Activated naive CD4-positive, alpha-beta T cell treated with anti-CD3 and anti-CD28 coated beads, Interleukin-2, amount 10 ng/mL, durations not matched to agents 7 days and 5 days (primary cell): Measurements from ENCODE around the gene NANOS2.

Source experiments
- CTCF ChIA-PET: fragments of 350-600 bp; sonication (Branson Sonifier 250); formaldehyde crosslinking; loops from one replicate; lab custom pipeline; 2021; ENCODE audit warnings: antibody characterized with exemption; lab: Charles Lee
- DNase-seq: peaks from one replicate; pipeline ENCODE4 v3.0.0-alpha.2; 2020
- H3K27ac Mint-ChIP-seq: one replicate; pipeline ENCODE4 v1.8.0; 2021; ENCODE audit warnings: mild to moderate bottlenecking, moderate library complexity, mixed read lengths
- H3K27me3 Mint-ChIP-seq: one replicate; pipeline ENCODE4 v1.8.0; 2021; ENCODE audit warnings: mild to moderate bottlenecking, mixed read lengths
- H3K36me3 Mint-ChIP-seq: one replicate; pipeline ENCODE4 v1.8.0; 2021; ENCODE audit warnings: mixed read lengths
- H3K4me1 Mint-ChIP-seq: one replicate; pipeline ENCODE4 v1.8.0; 2021; ENCODE audit warnings: mixed read lengths
- H3K4me3 Mint-ChIP-seq: one replicate; pipeline ENCODE4 v1.8.0; 2021; ENCODE audit warnings: mild to moderate bottlenecking, moderate library complexity, mixed read lengths
- H3K9me3 Mint-ChIP-seq: one replicate; pipeline ENCODE4 v1.8.0; 2021; ENCODE audit warnings: mixed read lengths

Gene NANOS2

DNA sequence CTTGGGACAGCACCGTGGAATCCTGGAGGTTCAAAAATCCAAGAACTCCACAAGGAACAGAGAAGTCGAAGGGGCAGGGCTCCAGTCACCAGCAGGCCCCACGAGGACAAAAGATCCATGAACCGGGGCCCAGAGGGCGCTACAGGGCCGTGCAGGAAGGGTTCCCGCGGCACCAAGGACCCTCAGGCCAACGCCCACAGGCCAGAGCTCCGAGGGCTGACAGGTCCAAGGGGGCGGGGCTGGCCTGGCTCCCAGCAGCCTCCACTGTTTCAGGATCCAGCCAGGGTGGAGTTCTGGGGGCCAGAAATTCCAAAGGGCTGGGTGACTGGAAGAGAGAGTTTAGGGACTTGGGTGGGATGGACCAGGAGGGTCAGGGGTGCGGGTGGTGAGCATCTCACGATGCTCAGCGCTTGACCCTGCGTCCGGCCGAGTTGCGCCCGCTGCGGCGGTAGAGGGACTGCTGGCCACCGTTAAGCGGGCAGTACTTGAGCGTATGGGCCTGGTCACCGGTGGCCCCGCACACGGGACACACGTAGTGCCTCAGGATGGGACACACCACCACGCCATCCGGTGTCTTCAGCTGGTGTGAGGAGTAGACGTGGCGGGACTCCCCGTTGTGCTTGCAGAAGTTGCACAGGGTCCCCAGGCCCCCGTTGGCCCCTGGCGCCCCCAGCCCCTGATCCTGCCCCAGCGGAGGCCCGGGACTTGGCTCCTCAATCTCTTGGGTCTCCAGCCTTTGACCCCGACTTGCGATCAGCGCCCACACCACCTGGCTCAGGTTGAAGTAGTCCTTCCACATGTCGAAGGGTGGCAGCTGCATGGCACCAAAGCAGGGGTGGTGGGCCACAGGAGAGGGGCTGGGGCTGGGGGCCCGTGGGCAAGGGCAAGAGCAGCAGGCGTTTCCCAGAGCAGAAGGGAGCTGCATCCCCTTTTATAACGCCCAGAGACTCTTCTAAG, at the start of gene NANOS2:
Gene NANOS2 (minus strand): TSS at position 905 of the 957 bp plus-strand sequence. CDS start 85 bp downstream, at position 820.
- CTCF ChIA-PET = interaction anchor here (1.0 kb wide), 1 partner anchor 14 kb away, joined by 3 read pairs; no protein-coding TSS in a partner anchor
- peaks cover 3% of the 10 kb centered on the region for H3K36me3 Mint-ChIP-seq
- H3K9me3 Mint-ChIP-seq = no peaks in the 10 kb centered on the region
- no peak within 1 kb of the TSS for H3K4me3 Mint-ChIP-seq
- H3K27me3 Mint-ChIP-seq = peaks cover 71% of the 10 kb centered on the region
- peaks cover 33% of the 10 kb centered on the region for H3K4me1 Mint-ChIP-seq
- H3K27ac Mint-ChIP-seq = no peak within 1 kb of the TSS
- DNase-seq = peak; percentile 39

GRCh38 chr19:45962021-45962420, 47.4 kb upstream of the NANOS2 start:
- DNase-seq = no peak
- no peaks in the 10 kb centered on the region for H3K9me3 Mint-ChIP-seq
- H3K4me1 Mint-ChIP-seq = no peaks in the 10 kb centered on the region
- no peak overlapping the region for H3K27ac Mint-ChIP-seq
- H3K36me3 Mint-ChIP-seq = no peaks in the 10 kb centered on the region
- no peak overlapping the region for H3K4me3 Mint-ChIP-seq
- H3K27me3 Mint-ChIP-seq = peaks cover 73% of the 10 kb centered on the region
- CTCF ChIA-PET = interaction anchor here (0.6 kb wide), 1 partner anchor 1427 kb away, joined by 3 read pairs; no protein-coding TSS in a partner anchor

DNA sequence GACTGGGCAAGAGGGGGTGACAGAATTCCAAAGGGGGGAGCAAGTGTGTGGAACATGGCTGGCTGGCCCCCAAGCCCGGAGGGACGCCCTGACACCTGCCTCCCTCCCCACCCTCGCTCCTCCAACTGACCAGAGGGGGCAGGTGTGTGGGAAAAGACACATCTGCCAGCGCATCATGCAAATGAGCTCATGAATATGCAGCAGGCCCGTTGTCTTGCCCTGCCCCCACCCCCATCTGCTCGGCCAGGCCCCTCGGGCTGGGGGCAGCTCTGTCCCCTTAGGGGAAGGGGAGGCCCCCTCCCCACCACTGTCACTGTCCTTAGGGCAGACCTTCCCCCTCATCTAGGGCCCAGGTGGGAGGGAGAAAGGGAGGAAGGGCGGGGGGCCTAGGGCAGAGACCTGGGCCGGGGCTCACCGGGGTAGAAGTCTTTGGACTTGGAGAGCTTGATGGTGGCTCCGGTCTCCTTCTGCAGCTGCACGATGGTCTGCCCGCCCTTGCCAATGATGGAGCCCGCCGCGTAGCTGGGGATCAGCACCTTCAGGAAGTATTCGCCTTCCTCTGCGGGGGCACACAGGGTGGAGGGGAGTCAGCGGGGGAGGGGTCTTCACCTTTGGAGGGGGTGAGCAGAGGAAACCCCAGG, 46.1 kb upstream of the NANOS2 start:
- Mint-ChIP-seq H3K27me3 (peaks cover 71% of the 10 kb centered on the region), H3K4me1 (no peaks in the 10 kb centered on the region), H3K4me3 (no peak overlapping the region), H3K27ac (no peak overlapping the region), H3K36me3 (no peaks in the 10 kb centered on the region), H3K9me3 (no peaks in the 10 kb centered on the region)
- DNase-seq = no peak
- CTCF ChIA-PET = interaction anchor here (1.3 kb wide), 1 partner anchor 35 kb away, joined by 3 read pairs; no protein-coding TSS in a partner anchor

DNA sequence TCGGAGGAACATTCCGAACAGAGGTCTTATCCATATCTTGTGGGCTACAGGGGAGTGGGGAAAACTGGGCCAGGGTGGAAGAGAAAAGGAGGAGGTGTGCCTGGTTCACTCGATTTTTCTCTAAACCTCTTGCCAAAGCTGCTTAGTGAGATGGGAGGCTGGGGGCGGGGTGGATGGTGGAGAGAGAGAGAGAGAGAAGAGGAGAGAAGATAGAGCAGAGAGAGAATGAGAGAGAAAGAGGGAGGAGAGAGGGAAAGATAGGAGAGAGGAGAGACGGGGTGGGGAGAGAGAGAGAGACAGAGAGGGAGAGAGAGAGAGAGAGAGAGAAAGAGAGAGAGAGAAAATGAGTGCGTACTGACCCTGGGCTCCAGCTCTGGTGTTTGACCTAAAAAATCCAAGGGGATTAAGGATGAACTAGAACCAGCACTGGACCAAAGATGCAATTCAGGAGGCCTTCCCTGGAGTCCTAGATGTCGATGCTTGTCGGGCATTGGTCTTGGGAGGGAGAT, 45.0 kb upstream of the NANOS2 start:
- Mint-ChIP-seq H3K36me3 (no peaks in the 10 kb centered on the region), H3K27ac (no peak overlapping the region), H3K9me3 (no peaks in the 10 kb centered on the region), H3K4me3 (no peak overlapping the region), H3K4me1 (peaks cover 9% of the 10 kb centered on the region), H3K27me3 (peaks cover 70% of the 10 kb centered on the region)
- DNase-seq = no peak
- CTCF ChIA-PET = interaction anchor here (1.3 kb wide), 1 partner anchor 34 kb away, joined by 3 read pairs; no protein-coding TSS in a partner anchor

- Mint-ChIP-seq H3K27me3 (peaks cover 72% of the 10 kb centered on the region), H3K9me3 (no peaks in the 10 kb centered on the region), H3K4me3 (no peak overlapping the region), H3K27ac (no peak overlapping the region), H3K4me1 (peaks cover 10% of the 10 kb centered on the region), H3K36me3 (no peaks in the 10 kb centered on the region)
- CTCF ChIA-PET = interaction anchor here (1.3 kb wide), 1 partner anchor 33 kb away, joined by 3 read pairs; no protein-coding TSS in a partner anchor
- DNase-seq = no peak
Measured at GRCh38 chr19:45958769-45959516, 44.4 kb upstream of the NANOS2 start.

DNA sequence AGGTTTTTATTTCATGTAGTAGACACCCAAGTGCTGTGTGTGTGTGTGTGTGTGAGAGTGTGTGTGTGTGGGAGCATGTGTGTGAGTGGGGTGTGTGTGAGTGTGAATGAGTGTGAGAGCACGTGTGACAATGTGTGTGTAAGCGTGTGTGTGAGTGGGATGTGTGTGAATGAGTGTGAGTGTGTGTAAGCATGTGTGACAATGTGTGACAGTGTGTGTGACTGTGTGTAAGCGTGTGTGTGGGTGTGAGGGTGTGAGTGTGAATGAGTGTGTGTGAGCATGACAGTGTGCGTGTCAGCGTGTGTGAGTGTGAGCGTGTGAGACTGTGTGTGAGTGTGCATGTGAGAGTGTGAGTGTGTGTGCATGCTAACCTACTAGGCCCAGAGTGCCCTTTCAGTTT, 43.7 kb upstream of the NANOS2 start:
- DNase-seq = no peak
- H3K27me3 Mint-ChIP-seq = peaks cover 71% of the 10 kb centered on the region

DNA sequence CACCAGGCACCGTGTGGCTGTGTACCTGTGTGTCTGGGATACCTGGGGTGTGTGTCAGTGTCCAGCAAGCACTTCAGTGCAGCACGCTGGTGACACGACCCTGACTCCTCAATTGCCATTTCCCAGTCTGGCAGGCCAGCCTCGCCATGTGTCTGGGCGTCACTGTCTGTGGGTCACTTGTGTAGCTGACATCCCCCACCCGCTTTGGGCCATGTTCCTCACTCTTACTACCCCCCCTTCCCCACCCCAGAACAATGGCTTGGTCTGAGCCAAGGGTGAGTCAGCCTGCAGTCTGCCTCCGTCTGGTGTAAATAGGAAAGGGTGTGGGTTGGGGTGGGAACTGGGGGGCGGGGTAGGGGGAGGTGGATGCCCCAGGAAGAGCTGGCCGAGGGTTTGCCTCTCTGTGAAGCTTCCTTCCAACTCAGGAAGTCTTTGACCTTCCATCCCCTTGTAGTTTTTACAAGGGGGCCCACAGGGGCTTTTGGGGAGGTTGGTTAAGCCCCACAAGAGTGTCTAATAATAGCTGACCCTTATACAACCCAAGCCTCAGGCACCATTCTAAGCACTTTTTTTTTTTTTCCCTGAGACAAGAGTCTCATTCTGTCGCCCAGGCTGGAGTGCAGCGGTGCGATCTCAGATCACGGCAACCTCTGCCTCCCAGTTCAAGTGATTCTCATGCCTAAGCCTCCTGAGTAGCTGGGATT, 41.5 kb upstream of the NANOS2 start:
- Mint-ChIP-seq H3K4me3 (no peak overlapping the region), H3K36me3 (no peaks in the 10 kb centered on the region), H3K27ac (no peak overlapping the region), H3K9me3 (peaks cover 3% of the 10 kb centered on the region), H3K4me1 (peaks cover 29% of the 10 kb centered on the region), H3K27me3 (peaks cover 64% of the 10 kb centered on the region)
- CTCF ChIA-PET = no interaction called here
- DNase-seq = no peak

More for the DNA sequence above, 43.7 kb upstream of the NANOS2 start:
- Mint-ChIP-seq H3K36me3 (no peaks in the 10 kb centered on the region), H3K27ac (no peak overlapping the region), H3K9me3 (no peaks in the 10 kb centered on the region), H3K4me1 (peaks cover 16% of the 10 kb centered on the region), H3K4me3 (no peak overlapping the region)
- CTCF ChIA-PET = no interaction called here

- Mint-ChIP-seq H3K4me3 (no peak overlapping the region), H3K9me3 (peaks cover 3% of the 10 kb centered on the region), H3K36me3 (no peaks in the 10 kb centered on the region), H3K27ac (no peak overlapping the region), H3K27me3 (peaks cover 44% of the 10 kb centered on the region), H3K4me1 (peaks cover 29% of the 10 kb centered on the region)
- no peak for DNase-seq
- CTCF ChIA-PET = no interaction called here
Measured at GRCh38 chr19:45954156-45954555, 39.6 kb upstream of the NANOS2 start.

- H3K27ac Mint-ChIP-seq = no peak overlapping the region
- no peak overlapping the region for H3K4me3 Mint-ChIP-seq
- no peaks in the 10 kb centered on the region for H3K36me3 Mint-ChIP-seq
- CTCF ChIA-PET = no interaction called here
- H3K27me3 Mint-ChIP-seq = peaks cover 40% of the 10 kb centered on the region
- H3K4me1 Mint-ChIP-seq = peaks cover 29% of the 10 kb centered on the region
- DNase-seq = no peak
- H3K9me3 Mint-ChIP-seq = peaks cover 3% of the 10 kb centered on the region
Measured at GRCh38 chr19:45953676-45954075, 39.1 kb upstream of the NANOS2 start.

- DNase-seq = peak; percentile 74
- H3K4me1 Mint-ChIP-seq = peaks cover 29% of the 10 kb centered on the region
- CTCF ChIA-PET = interaction anchor here (0.6 kb wide), 1 partner anchor 1598 kb away, joined by 3 read pairs; no protein-coding TSS in a partner anchor
- peak overlapping the region; percentile 70 for H3K27ac Mint-ChIP-seq
- peaks cover 33% of the 10 kb centered on the region for H3K27me3 Mint-ChIP-seq
- peak overlapping the region; percentile 63 for H3K4me3 Mint-ChIP-seq
- H3K9me3 Mint-ChIP-seq = peaks cover 3% of the 10 kb centered on the region
- H3K36me3 Mint-ChIP-seq = no peaks in the 10 kb centered on the region
Measured at GRCh38 chr19:45952686-45953505, 38.3 kb upstream of the NANOS2 start.

- Mint-ChIP-seq H3K27ac (no peak overlapping the region), H3K9me3 (peaks cover 3% of the 10 kb centered on the region), H3K27me3 (peaks cover 35% of the 10 kb centered on the region), H3K4me1 (peaks cover 29% of the 10 kb centered on the region), H3K36me3 (no peaks in the 10 kb centered on the region), H3K4me3 (no peak overlapping the region)
- CTCF ChIA-PET = interaction anchor here (0.6 kb wide), 1 partner anchor 1599 kb away, joined by 3 read pairs; no protein-coding TSS in a partner anchor
- no peak for DNase-seq
Measured at GRCh38 chr19:45952341-45952685, 37.7 kb upstream of the NANOS2 start.

DNA sequence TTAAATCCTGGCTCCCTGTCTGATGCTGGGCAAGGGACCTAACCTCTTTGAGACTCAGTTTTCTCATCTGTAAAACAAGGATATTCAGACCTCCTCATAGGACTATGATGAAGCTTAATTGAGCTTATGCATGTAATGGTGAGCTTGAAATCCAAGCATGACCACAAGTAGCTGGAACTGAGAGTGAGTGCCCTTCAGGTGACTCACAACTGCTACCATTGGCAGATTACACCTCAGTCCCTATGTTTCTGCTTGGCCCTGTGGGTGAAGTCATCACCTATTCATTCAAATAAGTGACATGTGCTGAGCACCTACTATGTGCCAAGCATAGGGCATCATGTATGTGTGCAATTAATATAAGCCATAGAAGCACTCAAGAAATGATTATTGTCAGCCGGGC, 33.3 kb upstream of the NANOS2 start:
- CTCF ChIA-PET = interaction anchor here (0.8 kb wide), 1 partner anchor 64 kb away, joined by 3 read pairs; no protein-coding TSS in a partner anchor
- Mint-ChIP-seq H3K4me1 (peaks cover 9% of the 10 kb centered on the region), H3K36me3 (no peaks in the 10 kb centered on the region), H3K9me3 (no peaks in the 10 kb centered on the region), H3K27ac (no peak overlapping the region), H3K27me3 (peaks cover 29% of the 10 kb centered on the region), H3K4me3 (no peak overlapping the region)
- DNase-seq = no peak

DNA sequence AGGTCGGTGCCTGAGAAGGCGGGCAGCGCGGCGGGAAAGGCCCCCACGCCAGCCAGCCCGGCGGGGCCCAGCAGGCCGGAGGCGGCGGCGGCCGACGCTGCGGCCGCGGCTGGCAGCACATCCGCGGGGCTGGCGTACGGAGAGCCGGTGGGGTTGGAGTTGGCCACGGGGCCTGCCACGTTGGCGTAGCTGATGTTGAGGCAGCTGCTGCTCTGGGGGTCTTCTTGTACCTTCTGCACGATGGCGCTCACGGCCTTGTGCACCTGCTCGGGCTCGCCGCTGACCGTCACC, 25.9 kb upstream of the NANOS2 start:
- CTCF ChIA-PET = no interaction called here
- no peak overlapping the region for H3K4me3 Mint-ChIP-seq
- peaks cover 16% of the 10 kb centered on the region for H3K4me1 Mint-ChIP-seq
- no peak overlapping the region for H3K27ac Mint-ChIP-seq
- peaks cover 71% of the 10 kb centered on the region for H3K27me3 Mint-ChIP-seq
- no peak for DNase-seq
- no peaks in the 10 kb centered on the region for H3K36me3 Mint-ChIP-seq
- H3K9me3 Mint-ChIP-seq = peaks cover 2% of the 10 kb centered on the region
